BJ (cell line): Measurements from ENCODE around the gene TBXAS1. TPM values are rescaled to one million over a fixed set of nuclear protein-coding genes. Genes with fewer than 3 reads are reported as not detected.
"Not testable (repeated sequence)": the region's sequence is repeated elsewhere in the genome, so short reads cannot be mapped to it uniquely, and the experiment has no call there.

Source experiments
- CTCF ChIA-PET: fragments of 350-600 bp; formaldehyde crosslinking; extraction: SDS; loops from one replicate; lab custom pipeline; 2021; ENCODE audit warnings: antibody characterized with exemption, inconsistent platforms; lab: Yijun Ruan, JAX
- POLR2A ChIA-PET: fragments of 300-600 bp; sonication (Branson Sonifier 250); formaldehyde crosslinking; extraction: SDS; loops from one replicate; lab custom pipeline; 2021; ENCODE audit warnings: antibody characterized with exemption; lab: Charles Lee
- DNase-seq: peaks from one replicate; pipeline ENCODE4 v3.0.0-alpha.2; 2011; ENCODE audit warnings: low read depth
- H3K27me3 ChIP-seq: 2 replicates; pipeline ENCODE4 v1.6.0; 2011; ENCODE audit warnings: low read length; ENCODE audit not compliant: control insufficient read depth, insufficient read depth
- H3K36me3 ChIP-seq: 2 replicates; pipeline ENCODE4 v1.5.1; 2011; ENCODE audit warnings: low read length; ENCODE audit not compliant: control insufficient read depth, insufficient read depth
- H3K4me3 ChIP-seq: 2 replicates; pipeline ENCODE4 v1.5.1; 2011; ENCODE audit warnings: low read depth, mild to moderate bottlenecking, control low read depth, low read length
- CTCF ChIP-seq: IDR thresholded peaks from 2 replicates; pipeline ENCODE4 v1.5.1; 2011; ENCODE audit warnings: low read depth, mild to moderate bottlenecking, control low read depth, inconsistent platforms, low read length, moderate library complexity; ENCODE audit not compliant: insufficient read depth
- polyA plus RNA-seq: library from polyadenylated mRNA; depleted of rRNA; stranded (reverse); fragments of >200 nt; gene quantifications from 2 replicates; pipeline ENCODE4 v1.2.3, GENCODE V29; 2011

Gene TBXAS1
- polyA plus RNA-seq, 1 experiment: 0.16 TPM

GRCh38 chr7:139840776-139841175 lies 11.7 kb downstream of the TBXAS1 start:
- H3K27me3 ChIP-seq: no peaks in the 10 kb centered on the region; the same call in 1 of the 2 replicates
- H3K36me3 ChIP-seq: no peaks in the 10 kb centered on the region
- CTCF ChIA-PET: no interaction called here
- no peak overlapping the region for H3K4me3 ChIP-seq
- no peak for TF ChIP-seq CTCF
- POLR2A ChIA-PET: no interaction called here
- DNase-seq: no peak

GRCh38 chr7:139842401-139843210 lies 13.5 kb downstream of the TBXAS1 start:
- no peak overlapping the region for H3K4me3 ChIP-seq
- no peaks in the 10 kb centered on the region for H3K36me3 ChIP-seq
- H3K27me3 ChIP-seq: no peaks in the 10 kb centered on the region; the same call in 1 of the 2 replicates
- DNase-seq: no peak
- TF ChIP-seq CTCF: no peak
- POLR2A ChIA-PET: no interaction called here
- CTCF ChIA-PET: no interaction called here

GRCh38 chr7:139843211-139843537 lies 14.1 kb downstream of the TBXAS1 start:
- POLR2A ChIA-PET, DNase-seq, H3K4me3 ChIP-seq, H3K36me3 ChIP-seq, H3K27me3 ChIP-seq: not testable (repeated sequence)
- CTCF ChIA-PET: interaction anchor here (1.0 kb wide), 1 partner anchor 38 kb away, joined by 5 read pairs; no protein-coding TSS in a partner anchor

- CTCF ChIA-PET: no interaction called here
- no peak for DNase-seq
- POLR2A ChIA-PET: no interaction called here
These were observed 15.8 kb downstream of the TBXAS1 start for GRCh38 chr7:139844779-139845442.

GRCh38 chr7:139845443-139845805 lies 16.4 kb downstream of the TBXAS1 start:
- Histone ChIP-seq H3K27me3 (no peaks in the 10 kb centered on the region; the same call in 1 of the 2 replicates), H3K36me3 (no peaks in the 10 kb centered on the region), H3K4me3 (no peak overlapping the region)
- ChIA-PET POLR2A (no interaction called here), CTCF (no interaction called here)
- no peak for DNase-seq
- TF ChIP-seq CTCF: no peak

More at GRCh38 chr7:139844779-139845442, 15.8 kb downstream of the TBXAS1 start:
- Histone ChIP-seq H3K36me3 (no peaks in the 10 kb centered on the region), H3K27me3 (no peaks in the 10 kb centered on the region; the same call in 1 of the 2 replicates), H3K4me3 (no peak overlapping the region)
- TF ChIP-seq CTCF: no peak
